Right renal cortex interstitium (tissue), 3 donors: ENCODE measurements around the gene C19orf33. TPM values are rescaled to one million over a fixed set of nuclear protein-coding genes. Genes with fewer than 3 reads are reported as not detected.
A peak's percentile ranks its signal among the peaks of the same experiment; 100 is the strongest.

Experiments
- DNase-seq, 3 donors: peaks; one replicate each; pipeline ENCODE4 v3.0.0-alpha.2; 2013; ENCODE audit warnings: low read depth in 3 of 3, low spot score in 2 of 3
- polyA plus RNA-seq, 3 donors: library from polyadenylated mRNA; unstranded; fragments of 120-200 nt; gene quantifications; one replicate each; pipeline ENCODE4 v1.2.1, GENCODE V29; 2013; ENCODE audit not compliant: insufficient read length in 3 of 3

Gene C19orf33
- polyA plus RNA-seq, 3 donors = 5.2 to 10.7 (median 10.5) TPM

- DNase-seq = no peak
These were observed 25.3 kb upstream of the C19orf33 start for GRCh38 chr19:38278751-38279150.

GRCh38 chr19:38280030-38280921 lies 23.8 kb upstream of the C19orf33 start:
- no peak for DNase-seq

- DNase-seq = no peak
These were observed 22.1 kb upstream of the C19orf33 start for GRCh38 chr19:38281811-38282566.

GRCh38 chr19:38283271-38283670 lies 20.8 kb upstream of the C19orf33 start:
- no peak for DNase-seq

- DNase-seq = no peak
These were observed 19.6 kb upstream of the C19orf33 start for GRCh38 chr19:38284422-38284821.

GRCh38 chr19:38285567-38285966 lies 18.5 kb upstream of the C19orf33 start:
- no peak for DNase-seq

GRCh38 chr19:38287604-38288003 lies 16.4 kb upstream of the C19orf33 start:
- DNase-seq = no peak

- no peak for DNase-seq
These were observed 15.8 kb upstream of the C19orf33 start for GRCh38 chr19:38288123-38288855.

- no peak for DNase-seq
These were observed 14.1 kb upstream of the C19orf33 start for GRCh38 chr19:38289955-38290354.

GRCh38 chr19:38290631-38291147 lies 13.4 kb upstream of the C19orf33 start:
- no peak for DNase-seq

GRCh38 chr19:38291855-38292254 lies 12.2 kb upstream of the C19orf33 start:
- no peak for DNase-seq

- DNase-seq = no peak
These were observed 10.8 kb upstream of the C19orf33 start for GRCh38 chr19:38293281-38293680.

GRCh38 chr19:38294090-38294489 lies 10.0 kb upstream of the C19orf33 start:
- DNase-seq = no peak

GRCh38 chr19:38298821-38299680 lies 5.0 kb upstream of the C19orf33 start:
- no peak for DNase-seq

- no peak for DNase-seq
These were observed 358 bp downstream of the C19orf33 start for GRCh38 chr19:38304352-38304865.

- peak in 1 of 3 donors; percentile 61 for DNase-seq
These were observed 897 bp downstream of the C19orf33 start for GRCh38 chr19:38304866-38305429.

GRCh38 chr19:38306236-38306635 lies 2.2 kb downstream of the C19orf33 start:
- no peak for DNase-seq

- DNase-seq = no peak
These were observed 3.0 kb downstream of the C19orf33 start for GRCh38 chr19:38307076-38307475.

GRCh38 chr19:38307597-38307996 lies 3.5 kb downstream of the C19orf33 start:
- no peak for DNase-seq
